Measurements from ENCODE around the gene WEE1. TPM values are rescaled to one million over a fixed set of nuclear protein-coding genes. Genes with fewer than 3 reads are reported as not detected.

WEE1 gene
- total RNA-seq, 1 experiment from 2014 or later, result 74.6 TPM

GRCh38 chr11:9566561-9567063 lies 6.9 kb upstream of the WEE1 start:
- DNase-seq (ENCODE audit: low read depth), result no peak

GRCh38 chr11:9567401-9567800 lies 6.1 kb upstream of the WEE1 start:
- DNase-seq (ENCODE audit: low read depth), result no peak

DNA sequence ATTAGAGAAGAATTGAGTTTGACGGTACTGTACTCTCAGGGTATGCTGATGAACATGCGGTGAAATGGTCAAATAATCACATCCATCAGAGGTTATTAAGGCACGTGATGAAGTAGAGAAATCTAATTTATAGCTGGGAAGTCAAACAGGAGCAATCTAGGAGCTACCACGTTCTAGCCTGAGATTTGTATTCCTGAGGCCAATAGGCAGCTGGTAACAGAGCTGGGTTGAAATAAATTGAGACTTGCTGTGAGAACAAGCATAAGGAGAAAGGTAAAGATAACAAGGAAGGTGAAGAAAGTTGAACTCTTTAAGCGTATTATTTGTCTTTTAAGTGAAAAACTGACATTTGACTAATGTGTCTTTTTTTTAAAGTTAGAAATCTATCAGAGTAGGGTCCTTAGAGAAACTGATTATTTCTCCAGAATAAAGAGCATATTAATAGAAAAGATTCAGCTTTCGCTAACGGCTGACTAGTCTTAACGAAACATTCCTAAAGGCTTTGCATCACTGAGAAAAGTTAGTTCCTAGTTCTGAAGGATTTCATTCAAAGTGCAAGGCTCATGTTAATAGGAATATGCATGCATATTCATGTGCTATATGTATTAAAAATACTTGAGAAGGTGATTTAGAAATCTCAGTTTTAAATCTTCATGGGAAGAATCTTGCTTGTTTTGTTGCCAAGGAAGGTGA lies 5.2 kb upstream of the WEE1 start:
- no peak for DNase-seq (ENCODE audit: low read depth)

GRCh38 chr11:9568854-9569587 lies 4.4 kb upstream of the WEE1 start:
- DNase-seq (ENCODE audit: low read depth), result peak; percentile 96

DNA sequence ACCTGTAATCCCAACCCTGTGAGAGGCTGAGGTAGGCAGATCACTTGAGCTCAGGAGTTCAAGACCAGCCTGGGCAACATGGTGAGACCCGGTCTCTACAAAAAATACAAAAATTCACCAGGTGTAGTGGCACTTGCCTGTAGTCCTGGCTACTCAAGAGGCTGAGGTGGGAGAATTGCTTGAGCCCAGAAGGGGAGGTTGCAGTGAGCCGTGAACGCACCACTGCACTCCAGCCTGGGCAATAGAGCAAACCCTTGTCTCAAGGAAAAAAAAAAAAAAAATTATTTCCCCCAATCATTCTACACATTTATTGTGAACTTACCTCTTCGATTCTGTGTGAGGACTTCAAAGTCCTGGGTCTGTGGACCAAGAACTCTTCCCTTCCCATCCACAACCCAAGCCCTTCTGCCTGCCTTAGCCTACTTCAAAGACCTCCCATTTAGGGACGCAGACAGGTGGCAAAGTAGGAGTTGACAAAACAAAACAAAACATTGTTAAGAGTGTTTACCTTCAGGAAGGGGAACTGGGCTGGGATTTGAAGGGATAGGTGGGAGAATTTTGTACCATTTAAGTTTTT lies 3.8 kb upstream of the WEE1 start:
- no peak for DNase-seq (ENCODE audit: low read depth)

DNA sequence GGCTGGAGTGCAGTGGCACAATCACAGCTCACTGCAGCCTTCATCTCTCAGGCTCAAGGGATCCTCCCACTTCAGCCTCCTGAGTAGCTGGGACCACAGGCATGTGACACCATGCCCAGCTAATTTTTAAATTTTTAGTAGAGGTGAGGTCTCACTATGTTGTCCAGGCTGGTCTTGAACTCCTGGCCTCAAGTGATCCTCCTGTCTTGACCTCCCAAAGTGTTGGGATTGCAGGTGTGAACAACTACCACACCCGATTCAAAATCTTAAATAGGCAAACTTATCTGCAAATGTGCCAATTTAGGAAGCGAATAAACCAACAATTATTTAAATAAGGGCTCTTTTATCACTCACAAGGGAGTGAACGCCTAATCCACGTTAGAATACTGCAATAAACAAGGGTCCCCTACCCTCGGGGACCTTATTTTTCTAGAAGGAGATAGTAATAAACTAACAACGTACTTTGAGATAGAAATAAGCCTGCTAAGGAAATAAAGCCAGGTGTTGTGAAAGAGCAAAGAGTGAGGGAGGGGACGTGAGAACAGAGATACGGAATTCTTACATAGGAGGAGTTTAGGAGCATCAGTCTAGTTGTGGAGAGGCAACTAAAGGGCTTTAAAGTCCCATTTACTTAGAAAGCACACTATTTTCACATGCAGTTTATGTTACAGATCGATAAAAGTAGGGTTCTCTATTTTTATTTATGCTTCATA lies 3.0 kb upstream of the WEE1 start:
- DNase-seq (ENCODE audit: low read depth), result no peak

- DNase-seq (ENCODE audit: low read depth), result no peak
Observed at GRCh38 chr11:9571071-9571762, 2.3 kb upstream of the WEE1 start.

- no peak for DNase-seq (ENCODE audit: low read depth)
Observed at GRCh38 chr11:9571763-9572115, 1.7 kb upstream of the WEE1 start.

GRCh38 chr11:9573775-9574621 lies 528 bp downstream of the WEE1 start:
- no peak for DNase-seq (ENCODE audit: low read depth)

DNA sequence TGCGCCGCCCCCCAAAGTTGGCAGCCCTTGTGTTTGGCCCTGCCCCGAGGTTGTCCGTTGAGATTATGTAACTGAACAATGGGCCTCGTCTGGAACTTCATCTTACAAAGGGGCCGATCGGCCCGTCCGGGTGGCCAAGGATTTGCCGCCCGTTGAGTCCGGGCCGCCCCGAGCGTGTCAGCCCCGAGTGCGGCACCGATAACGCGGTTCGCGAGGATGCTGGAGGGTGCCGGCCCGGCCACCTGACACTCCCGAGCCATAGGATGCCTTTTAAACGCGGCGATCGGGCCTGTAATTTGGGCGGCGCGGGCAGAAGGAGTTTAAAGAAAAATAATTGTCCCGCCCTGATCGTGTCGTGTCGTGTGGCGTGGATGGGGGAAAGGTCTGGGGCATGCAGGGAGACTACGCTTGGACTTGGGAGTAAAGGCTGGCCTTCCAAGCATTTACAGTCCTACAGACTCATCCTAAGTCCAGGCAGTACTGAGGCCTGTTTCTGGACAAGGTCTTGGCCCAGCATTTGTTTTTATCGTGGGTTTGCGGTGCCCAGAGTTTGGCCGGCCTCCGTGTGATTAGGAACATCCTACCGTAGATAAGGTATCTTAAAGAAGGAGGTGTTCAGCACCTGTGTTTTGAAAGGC lies 1.3 kb downstream of the WEE1 start:
- peak; percentile 38 for DNase-seq (ENCODE audit: low read depth)

DNA sequence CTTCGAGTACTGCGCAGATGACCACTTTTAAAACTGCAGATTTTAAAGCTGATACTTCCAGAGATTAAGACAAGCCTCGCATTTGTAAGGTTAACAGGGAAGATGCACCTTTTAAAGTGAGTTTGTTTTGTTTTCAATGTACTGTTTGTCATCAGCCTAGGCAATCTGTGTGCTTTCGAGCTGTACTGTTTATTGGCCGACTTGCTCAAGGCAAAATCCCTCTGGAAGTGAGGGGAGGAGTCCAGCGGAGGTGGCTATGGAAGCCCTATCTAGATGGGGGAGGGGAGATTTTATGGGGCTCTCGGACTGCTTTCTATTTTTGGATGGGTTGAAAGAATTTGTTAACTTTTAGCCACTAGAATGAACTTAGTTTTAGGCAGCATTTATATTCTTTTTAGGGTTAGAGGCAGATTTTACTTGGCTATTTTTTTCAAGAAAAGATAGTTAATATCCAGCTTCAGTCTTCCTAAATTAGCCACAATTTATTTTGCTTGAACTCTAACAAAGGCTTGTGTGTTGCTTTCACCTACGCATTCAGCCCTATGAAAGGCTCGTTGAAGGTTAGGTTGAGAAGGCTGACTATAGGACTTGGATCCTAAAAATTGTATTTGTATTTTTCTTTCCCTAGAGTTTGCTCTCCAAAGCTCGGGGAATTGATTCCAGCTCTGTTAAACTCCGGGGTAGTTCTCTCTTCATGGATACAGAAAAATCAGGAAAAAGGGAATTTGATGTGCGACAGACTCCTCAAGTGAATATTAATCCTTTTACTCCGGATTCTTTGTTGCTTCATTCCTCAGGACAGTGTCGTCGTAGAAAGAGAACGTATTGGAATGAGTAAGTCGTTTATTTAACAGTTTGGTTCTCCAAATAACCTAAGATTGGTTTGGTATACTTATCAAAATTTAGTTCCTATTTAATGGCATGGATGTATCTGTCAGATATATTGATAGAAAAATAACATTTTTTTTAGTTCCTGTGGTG lies 2.1 kb downstream of the WEE1 start:
- peak; percentile 85 for DNase-seq (ENCODE audit: low read depth)

DNA sequence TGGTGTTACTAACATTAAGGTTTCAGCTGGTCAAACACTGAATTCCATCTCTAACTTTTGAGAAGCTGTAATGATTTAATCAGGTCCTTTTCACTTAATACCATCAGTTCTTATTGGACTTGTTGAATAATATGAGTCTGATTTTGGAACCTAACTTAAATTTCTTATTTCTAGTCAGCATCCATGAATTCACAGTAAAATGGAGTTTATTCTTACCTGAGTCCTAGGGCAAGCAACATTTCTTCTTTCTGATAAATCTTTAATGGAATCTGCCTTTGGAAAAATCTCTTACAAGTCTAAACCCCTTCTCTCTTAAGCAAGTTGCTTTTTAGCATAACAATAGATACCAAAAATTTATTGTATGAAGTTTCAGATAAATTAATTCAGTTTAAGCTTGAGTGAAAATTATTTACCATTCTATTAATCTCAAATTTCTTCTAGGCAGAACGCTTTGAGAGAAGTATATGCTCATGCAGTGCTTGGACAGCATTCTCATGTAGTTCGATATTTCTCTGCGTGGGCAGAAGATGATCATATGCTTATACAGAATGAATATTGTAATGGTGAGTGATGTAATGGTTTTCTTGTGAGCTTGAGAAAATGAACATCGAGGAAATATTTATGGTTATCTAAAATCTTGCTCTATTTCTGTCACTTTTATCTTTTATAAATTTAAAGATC lies 3.4 kb downstream of the WEE1 start:
- DNase-seq (ENCODE audit: low read depth), result no peak

DNA sequence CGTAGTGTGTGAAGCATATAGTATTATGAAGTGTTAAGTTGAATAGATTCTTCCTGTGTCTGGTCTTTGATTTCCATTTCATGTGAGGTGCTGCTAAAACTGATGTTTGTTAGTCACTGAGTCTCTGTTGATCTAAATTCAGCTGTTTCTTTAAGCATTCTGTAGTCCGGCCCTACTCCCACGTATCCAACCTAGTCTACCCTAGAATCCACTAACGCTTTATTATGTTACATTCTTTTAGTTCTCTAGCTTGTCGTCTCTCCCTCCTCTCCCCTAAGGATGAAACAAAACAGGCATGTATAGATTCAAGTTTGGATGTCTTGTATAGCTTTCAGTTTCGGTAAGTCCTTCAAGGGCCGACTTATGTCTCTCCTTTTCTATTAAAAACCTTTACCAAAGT lies 4.1 kb downstream of the WEE1 start:
- DNase-seq (ENCODE audit: low read depth), result peak; percentile 40

DNA sequence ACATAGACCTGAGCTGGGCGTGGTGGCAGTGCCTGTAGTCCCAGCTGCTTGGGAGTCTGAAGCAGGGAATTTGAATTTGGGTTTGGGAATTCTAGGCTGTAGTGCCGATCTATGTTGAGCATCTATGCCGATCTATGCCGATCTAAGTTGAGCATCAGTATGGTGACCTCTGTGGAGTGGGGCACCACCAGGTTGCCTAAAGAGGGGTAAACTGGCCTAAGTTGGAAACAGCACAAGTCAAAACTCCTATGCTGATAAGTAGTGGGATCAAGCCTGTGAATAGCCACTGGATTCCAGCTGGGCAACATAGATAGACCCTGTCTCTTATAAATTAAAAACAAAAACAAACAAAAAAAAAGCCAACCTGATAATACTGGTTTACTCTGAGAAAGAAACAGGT lies 7.4 kb downstream of the WEE1 start:
- DNase-seq (ENCODE audit: low read depth), result no peak

DNA sequence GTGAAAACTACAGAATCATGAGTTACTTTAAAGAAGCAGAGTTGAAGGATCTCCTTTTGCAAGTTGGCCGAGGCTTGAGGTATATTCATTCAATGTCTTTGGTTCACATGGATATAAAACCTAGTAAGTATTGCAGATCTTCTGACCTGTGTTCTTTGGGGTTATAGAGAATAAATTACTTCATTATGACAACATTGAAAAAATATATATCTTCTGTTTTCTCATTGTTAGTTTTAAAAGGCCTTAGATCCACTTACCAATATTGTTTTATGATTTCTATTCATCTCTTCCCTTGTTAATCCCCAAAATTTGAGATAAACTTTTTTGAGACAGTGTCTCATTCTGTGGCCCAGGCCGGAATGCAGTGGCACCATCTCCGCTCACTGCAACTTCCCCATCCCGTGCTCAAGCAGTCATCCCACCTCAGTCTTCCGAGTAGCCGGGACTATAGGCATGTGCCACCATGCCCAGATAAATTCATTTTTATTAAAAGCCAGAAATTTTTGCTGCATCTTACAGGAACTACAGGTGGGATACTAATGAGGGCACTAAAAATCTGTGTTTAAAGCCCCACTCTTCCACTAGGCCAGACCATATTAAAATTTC lies 8.2 kb downstream of the WEE1 start:
- no peak for DNase-seq (ENCODE audit: low read depth)

GRCh38 chr11:9590717-9591116 lies 17.2 kb downstream of the WEE1 start:
- DNase-seq (ENCODE audit: low read depth), result no peak

GRCh38 chr11:9594267-9595046 lies 21.0 kb downstream of the WEE1 start:
- DNase-seq (ENCODE audit: low read depth), result no peak

Measured in RPMI7951 (cell line).